BJ (cell line): ENCODE results near the gene NLRP9. TPM values are rescaled to one million over a fixed set of nuclear protein-coding genes. Genes with fewer than 3 reads are reported as not detected.

ENCODE experiments used
- CTCF ChIA-PET: fragments of 350-600 bp; formaldehyde crosslinking; extraction: SDS; loops from one replicate; lab custom pipeline; 2021; ENCODE audit warnings: antibody characterized with exemption, inconsistent platforms; lab: Yijun Ruan, JAX
- POLR2A ChIA-PET: fragments of 300-600 bp; sonication (Branson Sonifier 250); formaldehyde crosslinking; extraction: SDS; loops from one replicate; lab custom pipeline; 2021; ENCODE audit warnings: antibody characterized with exemption; lab: Charles Lee
- DNase-seq: peaks from one replicate; pipeline ENCODE4 v3.0.0-alpha.2; 2011; ENCODE audit warnings: low read depth
- H3K27me3 ChIP-seq: 2 replicates; pipeline ENCODE4 v1.6.0; 2011; ENCODE audit warnings: low read length; ENCODE audit not compliant: control insufficient read depth, insufficient read depth
- H3K36me3 ChIP-seq: 2 replicates; pipeline ENCODE4 v1.5.1; 2011; ENCODE audit warnings: low read length; ENCODE audit not compliant: control insufficient read depth, insufficient read depth
- H3K4me3 ChIP-seq: 2 replicates; pipeline ENCODE4 v1.5.1; 2011; ENCODE audit warnings: low read depth, mild to moderate bottlenecking, control low read depth, low read length
- polyA plus RNA-seq: library from polyadenylated mRNA; depleted of rRNA; stranded (reverse); fragments of >200 nt; gene quantifications from 2 replicates; pipeline ENCODE4 v1.2.3, GENCODE V29; 2011
- TF ChIP-seq, protein P1 (sequence below): IDR thresholded peaks from 2 replicates; pipeline ENCODE4 v1.5.1; 2011; ENCODE audit warnings: low read depth, mild to moderate bottlenecking, control low read depth, inconsistent platforms, low read length, moderate library complexity; ENCODE audit not compliant: insufficient read depth

NLRP9 gene
- polyA plus RNA-seq, 1 experiment = not detected

DNA sequence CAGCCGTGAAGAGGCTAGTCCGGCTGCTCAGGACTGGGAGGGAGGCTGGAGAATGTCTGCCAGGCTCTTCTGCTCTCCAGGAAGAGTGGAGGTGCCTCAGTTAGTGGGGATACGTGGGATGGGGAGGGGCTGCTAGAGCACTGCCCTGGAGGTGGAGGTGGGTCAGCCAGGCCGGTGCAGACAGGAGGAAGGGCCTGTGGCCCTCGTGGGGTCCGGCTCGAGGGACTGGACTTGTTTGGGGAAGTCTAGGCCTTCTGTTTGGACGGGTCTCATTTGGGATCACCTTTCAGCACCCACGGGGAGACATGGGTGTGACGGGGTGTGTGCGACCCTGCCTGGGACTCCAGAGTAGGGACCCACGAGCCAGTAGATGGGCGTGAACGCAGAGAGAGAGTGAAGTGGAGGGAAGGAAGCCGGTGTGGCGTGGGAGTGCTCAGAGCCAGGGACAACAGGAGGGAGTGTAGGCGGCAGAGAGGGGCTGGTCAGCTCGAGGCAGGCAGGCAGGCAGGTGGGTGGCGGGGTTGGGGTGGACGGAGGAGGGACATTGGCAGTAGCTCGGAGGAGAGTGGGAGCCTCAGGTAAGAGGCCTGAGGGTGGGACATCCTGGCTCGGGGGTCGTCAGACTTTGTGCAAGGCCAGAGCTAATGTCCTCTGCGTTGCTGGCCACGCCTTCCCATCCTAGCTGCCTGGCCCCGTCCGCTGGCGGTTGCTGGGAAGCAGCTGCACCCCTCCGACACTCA is 51.7 kb downstream of the NLRP9 start:
- H3K36me3 ChIP-seq = peaks cover 44% of the 10 kb centered on the region

DNA sequence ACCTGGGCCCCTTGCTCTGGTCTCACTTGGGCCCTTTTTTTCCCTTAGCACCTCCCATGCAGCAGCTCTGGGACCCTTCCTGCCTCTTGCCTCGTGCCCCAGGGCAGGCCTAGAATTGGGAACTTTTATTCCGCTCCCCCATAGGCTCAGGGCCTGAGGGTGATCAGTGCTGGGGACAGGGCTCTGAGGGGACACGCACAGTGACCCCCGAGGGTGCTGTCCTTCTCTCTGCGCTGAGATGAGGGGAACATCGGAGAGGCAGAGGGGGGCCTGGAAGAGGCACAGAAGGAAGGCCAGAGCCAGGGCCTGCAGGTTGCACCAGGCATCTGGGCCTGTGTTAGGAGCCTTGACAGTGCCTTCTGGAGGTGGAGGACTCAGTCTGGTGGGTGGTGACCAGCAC is 52.4 kb downstream of the NLRP9 start:
- ChIA-PET POLR2A (no interaction called here), CTCF (no interaction called here)
- DNase-seq = no peak
- TF ChIP-seq, protein P1, sequence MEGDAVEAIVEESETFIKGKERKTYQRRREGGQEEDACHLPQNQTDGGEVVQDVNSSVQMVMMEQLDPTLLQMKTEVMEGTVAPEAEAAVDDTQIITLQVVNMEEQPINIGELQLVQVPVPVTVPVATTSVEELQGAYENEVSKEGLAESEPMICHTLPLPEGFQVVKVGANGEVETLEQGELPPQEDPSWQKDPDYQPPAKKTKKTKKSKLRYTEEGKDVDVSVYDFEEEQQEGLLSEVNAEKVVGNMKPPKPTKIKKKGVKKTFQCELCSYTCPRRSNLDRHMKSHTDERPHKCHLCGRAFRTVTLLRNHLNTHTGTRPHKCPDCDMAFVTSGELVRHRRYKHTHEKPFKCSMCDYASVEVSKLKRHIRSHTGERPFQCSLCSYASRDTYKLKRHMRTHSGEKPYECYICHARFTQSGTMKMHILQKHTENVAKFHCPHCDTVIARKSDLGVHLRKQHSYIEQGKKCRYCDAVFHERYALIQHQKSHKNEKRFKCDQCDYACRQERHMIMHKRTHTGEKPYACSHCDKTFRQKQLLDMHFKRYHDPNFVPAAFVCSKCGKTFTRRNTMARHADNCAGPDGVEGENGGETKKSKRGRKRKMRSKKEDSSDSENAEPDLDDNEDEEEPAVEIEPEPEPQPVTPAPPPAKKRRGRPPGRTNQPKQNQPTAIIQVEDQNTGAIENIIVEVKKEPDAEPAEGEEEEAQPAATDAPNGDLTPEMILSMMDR = no peak
- Histone ChIP-seq H3K4me3 (no peak overlapping the region), H3K36me3 (peaks cover 43% of the 10 kb centered on the region), H3K27me3 (no peaks in the 10 kb centered on the region)

More for the DNA sequence above, 51.7 kb downstream of the NLRP9 start:
- TF ChIP-seq, protein P1 = no peak
- Histone ChIP-seq H3K4me3 (no peak overlapping the region), H3K27me3 (no peaks in the 10 kb centered on the region)
- ChIA-PET CTCF (no interaction called here), POLR2A (no interaction called here)
- no peak for DNase-seq

DNA sequence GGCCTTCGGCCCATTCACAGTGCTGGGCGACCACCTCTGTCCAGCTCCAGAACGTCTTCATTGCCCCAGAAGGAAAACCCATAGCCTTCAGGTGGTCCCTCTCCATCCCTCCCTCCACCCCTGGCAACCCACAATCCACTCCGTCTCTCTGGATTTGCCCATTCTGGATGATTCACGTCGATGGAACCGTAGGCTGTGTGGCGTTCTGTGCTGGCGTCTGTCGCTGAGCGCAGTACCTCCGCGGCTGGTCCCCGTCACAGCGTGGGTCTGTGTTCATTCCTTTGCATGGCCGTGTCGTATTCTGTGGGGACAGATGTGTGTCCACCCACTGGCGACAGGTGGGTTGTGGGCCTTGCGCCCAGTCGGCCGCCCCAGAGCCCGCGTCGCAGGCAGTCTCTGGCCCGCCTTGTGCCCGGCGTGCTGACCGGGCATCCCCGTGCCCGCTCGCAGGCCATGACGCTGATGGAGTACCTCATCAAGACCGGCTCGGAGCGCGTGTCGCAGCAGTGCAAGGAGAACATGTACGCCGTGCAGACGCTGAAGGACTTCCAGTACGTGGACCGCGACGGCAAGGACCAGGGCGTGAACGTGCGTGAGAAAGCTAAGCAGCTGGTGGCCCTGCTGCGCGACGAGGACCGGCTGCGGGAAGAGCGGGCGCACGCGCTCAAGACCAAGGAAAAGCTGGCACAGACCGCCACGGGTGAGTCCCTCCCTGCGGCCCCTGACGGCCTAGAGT is 53.1 kb downstream of the NLRP9 start:
- H3K4me3 ChIP-seq = no peak overlapping the region
- CTCF ChIA-PET = no interaction called here
- POLR2A ChIA-PET = no interaction called here
- H3K36me3 ChIP-seq = peaks cover 43% of the 10 kb centered on the region
- DNase-seq = no peak
- TF ChIP-seq, protein P1 = no peak
- H3K27me3 ChIP-seq = no peaks in the 10 kb centered on the region

DNA sequence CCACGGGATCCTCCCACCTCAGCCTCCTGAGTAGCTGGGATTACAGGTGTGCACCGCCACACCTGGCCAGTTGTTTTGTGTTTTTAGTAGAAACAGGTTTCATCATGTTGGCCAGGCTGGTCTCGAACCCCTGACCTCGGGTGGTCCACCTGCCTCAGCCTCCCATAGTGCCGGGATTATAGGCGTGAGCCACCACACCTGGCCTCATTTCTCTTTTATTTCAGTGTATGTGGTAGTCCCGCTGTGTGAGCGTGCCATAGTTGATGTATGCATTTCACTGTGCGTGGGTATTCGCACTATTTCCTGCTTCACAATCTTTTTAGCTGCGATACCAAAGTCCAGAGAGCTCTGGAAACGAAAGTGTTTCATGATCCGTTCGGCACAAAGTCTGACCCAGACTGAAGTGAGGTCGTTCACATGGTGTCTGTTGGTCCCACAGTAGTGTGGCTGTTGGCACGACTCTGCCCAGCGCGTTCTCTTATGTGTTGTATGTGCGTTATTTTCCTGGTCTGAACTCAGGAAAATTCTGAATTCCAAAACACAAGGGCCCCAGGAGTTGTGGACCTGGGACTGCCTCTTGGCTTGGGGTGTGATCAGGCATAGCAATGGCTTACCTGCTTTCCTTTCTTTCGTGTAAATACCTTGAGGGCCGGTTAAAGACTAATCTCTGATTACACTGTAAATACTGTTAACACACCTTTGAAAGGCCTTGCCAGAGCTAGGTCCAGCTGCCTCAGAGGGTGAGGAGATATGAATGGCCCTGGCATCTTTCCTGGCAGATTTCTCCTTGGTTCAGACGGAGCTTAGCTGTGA is 54.5 kb downstream of the NLRP9 start:
- DNase-seq = no peak
- POLR2A ChIA-PET = no interaction called here
- CTCF ChIA-PET = interaction anchor here (1.2 kb wide), 1 partner anchor 21 kb away, joined by 3 read pairs; no protein-coding TSS in a partner anchor
- TF ChIP-seq, protein P1 = no peak
- no peak overlapping the region for H3K4me3 ChIP-seq
- no peaks in the 10 kb centered on the region for H3K27me3 ChIP-seq
- peaks cover 44% of the 10 kb centered on the region for H3K36me3 ChIP-seq
